HG02763 (cell line): ENCODE measurements around the gene SKIC3.

Experiments used
- ATAC-seq: cut with Tn5 transposase; IDR thresholded peaks from one replicate; pipeline ENCODE4 v1.9.1; 2021; ENCODE audit warnings: mild to moderate bottlenecking, moderate library complexity; ENCODE audit not compliant: unreplicated experiment

SKIC3 gene

DNA sequence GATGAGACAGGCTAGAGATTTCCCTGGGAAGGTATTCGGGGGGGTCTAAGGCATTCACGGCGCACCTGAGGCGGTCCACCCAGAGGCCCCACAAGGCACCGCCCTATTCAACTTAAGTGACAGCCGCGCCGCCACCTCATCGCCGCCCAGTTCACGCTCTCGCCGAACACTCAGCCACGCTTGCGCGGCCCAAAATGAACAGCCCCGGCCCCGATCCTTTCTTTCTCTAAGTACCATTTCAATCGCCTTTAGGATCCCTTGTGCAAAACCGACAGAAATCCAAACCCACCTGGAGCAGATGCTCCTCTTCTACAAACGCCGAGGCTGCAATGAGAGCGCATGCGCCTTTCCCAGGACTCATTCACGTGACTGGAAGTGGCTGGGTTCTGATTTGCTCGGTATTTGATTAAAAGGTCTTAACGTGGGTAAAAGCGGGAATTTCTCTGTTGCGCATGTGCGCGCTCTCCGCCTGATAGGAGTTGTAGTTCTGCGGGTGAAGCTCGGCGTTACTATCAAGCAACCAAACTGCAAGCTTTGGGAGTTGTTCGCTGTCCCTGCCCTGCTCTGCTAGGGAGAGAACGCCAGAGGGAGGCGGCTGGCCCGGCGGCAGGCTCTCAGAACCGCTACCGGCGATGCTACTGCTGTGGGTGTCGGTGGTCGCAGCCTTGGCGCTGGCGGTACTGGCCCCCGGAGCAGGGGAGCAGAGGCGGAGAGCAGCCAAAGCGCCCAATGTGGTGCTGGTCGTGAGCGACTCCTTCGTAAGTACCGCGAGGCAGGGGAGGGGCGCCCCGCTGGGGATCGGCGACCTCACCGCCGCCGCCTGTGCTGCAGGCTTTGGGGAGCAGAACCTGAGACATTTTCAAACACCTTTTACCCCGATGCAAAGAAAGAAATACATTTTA, at the start of gene SKIC3, which contains the start of gene ARSK:
Gene SKIC3, minus strand, starts transcription at position 331 of the 902 bp plus-strand sequence. CDS start 7,827 bp downstream, outside the sequence.
Gene ARSK, plus strand, starts transcription at position 455 of the 902 bp plus-strand sequence. Its CDS starts 178 bp downstream, at position 633.
- ATAC-seq, result peak; percentile 87

DNA sequence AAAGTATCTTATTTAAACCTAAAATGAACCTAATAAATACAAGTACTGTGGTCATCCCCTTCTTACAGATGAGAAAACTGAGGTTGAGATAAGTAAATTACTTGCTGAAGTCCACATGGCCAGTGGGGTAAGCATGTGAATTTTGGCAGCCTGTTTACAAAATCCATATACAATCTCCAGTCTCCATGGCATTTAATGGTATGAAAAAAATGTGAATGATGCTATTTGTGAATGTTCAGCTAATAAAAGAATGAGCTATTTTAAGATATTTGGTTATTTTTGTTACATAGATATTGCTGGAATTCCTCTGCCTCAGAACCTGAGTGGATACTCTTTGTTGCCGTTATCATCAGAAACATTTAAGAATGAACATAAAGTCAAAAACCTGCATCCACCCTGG, 45.8 kb upstream of the SKIC3 start:
- no peak for ATAC-seq

DNA sequence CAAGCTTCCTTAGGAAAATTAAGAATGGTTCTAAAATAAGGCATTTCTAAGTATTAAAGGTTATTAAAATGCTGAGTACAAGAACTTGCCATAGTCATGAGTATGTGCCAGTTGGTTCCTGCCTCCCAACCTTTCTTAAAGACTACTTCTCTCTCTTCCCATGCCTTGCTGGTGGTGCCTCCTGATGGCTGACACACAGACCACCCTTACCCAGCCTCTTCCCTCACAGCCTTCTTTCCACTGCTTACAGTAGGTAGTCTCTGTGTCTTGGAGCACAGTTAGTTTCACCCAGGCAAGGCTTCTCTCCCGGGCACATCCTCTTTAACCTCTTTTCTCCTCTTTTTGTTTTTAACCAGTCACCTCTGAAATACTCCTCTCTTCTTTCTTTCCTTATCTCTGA, 44.5 kb upstream of the SKIC3 start:
- ATAC-seq, result no peak

DNA sequence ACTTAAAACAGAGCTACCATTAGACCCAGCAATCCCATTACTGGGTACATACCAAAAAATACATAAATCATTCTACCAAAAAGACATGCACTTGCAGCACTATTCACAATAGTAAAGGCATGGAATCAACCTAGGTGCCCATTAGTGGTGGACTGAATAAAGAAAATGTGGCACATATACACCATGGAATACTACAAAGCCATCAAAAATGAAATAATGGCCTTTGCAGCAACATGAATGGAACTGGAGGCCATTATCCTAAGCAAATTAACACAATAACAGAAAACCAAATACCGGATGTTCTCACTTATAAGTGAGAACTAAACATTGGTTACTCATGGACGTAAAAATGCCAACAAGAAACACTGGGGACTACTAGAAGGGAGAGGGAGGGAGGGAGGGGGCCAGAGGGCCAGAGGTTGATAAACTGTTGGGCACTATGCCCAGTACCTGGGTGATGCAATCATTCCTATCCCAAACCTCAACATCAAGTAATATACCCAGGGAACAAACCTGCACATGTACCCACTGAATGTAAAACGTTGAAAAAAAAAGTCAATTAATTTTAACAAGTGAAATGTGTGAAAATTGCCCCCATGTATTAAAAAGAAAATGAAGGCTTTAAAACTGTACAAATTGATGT, 40.6 kb upstream of the SKIC3 start:
- ATAC-seq, result no peak

DNA sequence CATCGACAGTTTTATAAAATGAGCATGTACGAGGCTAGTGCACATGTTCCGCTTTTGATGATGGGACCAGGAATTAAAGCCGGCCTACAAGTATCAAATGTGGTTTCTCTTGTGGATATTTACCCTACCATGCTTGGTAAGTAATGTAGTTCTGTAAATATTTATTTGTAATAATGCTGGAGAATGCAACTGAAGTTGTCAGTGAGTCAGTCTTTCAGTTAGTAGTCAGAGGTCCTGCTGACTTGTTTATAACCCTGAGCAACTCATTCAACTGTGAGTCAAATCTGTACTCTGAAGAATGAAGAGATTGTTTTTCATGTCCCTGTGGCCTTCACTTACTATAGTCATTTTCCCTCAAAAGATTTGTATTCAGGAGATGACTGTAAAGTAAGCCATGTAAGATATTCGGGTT, 36.7 kb upstream of the SKIC3 start:
- peak; percentile 66 for ATAC-seq

DNA sequence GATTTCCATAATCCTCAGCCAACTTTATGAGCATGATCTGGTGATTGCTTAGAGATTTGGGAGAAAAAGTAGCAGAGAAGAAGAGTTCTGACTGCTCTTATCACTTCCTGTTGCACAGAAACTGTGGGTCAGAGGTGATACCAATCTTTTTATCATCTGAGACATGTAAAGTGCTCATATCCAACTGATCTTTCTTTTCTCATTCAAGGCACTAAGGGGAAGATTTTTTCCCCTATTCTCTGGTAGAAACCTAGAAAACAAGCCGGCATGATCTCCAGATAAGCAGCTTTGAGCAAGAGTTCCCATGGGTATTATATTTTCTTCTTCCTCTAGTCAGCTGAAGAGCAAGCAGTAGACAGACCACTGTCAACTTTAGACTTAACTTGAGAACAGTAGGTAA, 36.1 kb upstream of the SKIC3 start:
- ATAC-seq, result no peak

DNA sequence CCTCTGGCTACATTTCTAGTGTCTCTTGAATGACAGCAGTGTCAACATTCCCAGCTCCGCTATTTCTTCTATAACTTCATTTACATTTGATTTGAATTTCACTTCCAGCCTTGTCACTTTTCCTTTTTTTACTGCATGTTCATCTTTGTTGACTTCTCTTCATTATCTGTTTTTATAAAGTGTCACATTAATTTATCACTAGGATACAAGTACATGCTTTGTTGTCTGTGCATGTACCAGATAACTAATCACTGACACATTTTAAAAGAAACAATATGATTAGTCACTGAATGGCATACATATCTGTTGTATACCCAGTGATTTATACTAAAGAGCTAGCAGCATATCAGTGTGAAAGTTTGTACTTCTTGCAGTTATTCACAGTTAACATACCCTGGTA, 29.2 kb upstream of the SKIC3 start:
- no peak for ATAC-seq

DNA sequence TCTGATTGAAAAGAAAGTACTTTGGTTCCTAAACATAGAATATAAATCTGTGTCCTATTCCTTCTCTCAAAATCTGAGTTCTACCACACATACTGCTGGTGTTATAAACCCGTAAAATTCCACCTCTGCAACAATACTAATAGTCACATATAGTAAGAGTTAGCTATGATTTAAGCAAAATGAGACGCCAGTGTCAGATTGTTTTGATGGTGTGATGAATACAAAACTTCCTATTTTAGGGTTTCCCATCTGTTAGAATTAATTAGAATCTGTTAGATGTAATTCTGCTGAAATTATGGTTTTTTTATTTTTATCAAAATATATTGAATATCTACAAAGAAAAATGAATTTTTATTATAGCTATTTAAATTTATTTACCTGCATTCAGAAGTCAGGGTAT, 26.8 kb upstream of the SKIC3 start:
- ATAC-seq, result no peak

DNA sequence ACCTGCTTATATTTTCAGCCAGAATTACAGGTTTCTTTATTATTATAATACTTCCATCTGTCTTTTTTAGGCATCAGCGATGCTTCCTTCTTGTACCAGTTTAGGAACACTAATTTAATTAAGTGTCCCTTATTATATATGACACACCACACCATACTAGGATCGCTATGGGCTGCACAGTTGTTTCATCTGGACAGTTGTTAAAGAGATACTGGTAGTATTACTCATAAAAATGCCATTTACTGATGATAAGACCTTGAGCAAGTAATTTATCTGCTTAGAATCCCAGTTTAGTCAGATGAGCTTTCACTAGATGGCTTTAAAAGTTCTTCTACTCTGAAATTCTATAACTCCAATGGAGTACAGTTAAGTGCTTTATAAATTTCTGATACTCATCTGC, 17.2 kb upstream of the SKIC3 start:
- ATAC-seq, result no peak

DNA sequence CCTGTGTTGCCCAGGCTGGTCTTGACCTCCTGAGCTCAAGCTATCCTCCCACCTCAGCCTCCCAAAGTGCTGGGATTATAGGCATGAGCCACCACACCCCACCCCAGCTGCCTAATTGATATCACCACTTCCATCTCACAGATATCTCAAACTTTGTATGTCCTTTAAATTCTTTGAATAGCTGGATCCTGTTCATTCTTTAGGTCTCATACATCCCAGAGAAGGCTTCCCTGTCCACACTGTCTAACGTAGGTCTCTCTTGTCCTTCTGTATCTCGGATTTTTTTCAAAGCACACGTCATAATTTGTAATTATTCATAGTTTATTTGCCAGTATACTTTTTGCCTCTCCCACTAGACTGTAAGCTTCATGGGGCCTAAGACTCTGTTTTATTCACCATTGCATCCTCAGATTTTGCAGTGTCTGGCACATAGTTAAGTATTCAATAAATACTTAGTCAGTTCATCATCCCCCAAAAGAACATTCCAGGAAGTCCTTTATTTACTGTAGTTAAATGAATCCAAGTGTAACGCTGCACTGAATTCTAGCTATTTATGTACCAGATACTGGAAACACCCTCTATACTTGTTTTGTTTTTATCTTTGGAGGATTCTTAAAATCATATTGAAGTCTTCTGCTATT, 10.6 kb upstream of the SKIC3 start:
- ATAC-seq, result no peak

DNA sequence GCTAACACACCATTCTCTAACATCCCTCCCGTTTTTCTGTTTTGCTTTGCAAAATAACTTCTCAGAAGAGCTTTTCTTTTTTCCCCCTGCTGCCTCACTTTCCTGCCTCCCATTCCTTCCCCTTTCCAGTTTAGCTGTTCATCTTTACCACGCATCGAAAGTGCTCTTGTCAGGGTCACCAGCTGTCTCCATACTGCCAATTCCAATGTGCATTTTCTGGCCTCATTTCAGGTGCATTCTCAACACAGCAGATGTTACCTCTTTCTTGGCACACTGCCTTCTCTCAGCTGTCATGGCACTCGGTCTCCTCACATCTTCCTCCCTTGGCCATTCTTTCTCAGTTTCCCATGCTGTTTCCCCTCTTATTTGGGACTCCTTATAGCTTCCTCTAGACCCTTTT, 9.7 kb upstream of the SKIC3 start:
- no peak for ATAC-seq

DNA sequence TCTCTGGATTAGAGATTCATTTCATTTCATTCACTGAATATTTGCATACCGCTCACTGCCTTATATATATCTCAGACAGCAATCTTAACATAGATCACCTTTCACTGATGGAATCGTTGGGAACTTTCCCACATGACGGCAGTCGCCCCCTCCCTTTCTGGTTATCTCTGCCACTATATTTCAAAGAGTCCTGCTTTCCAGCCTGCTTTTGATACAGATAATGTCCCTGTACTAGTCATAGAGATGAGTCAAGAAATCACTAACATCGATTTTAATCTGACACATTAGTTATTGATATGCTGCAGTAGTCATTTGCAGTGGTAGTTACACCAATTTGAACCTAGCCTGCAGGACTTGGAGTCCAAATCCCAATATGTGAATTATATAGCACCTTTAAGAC, 8.6 kb upstream of the SKIC3 start:
- ATAC-seq, result no peak

DNA sequence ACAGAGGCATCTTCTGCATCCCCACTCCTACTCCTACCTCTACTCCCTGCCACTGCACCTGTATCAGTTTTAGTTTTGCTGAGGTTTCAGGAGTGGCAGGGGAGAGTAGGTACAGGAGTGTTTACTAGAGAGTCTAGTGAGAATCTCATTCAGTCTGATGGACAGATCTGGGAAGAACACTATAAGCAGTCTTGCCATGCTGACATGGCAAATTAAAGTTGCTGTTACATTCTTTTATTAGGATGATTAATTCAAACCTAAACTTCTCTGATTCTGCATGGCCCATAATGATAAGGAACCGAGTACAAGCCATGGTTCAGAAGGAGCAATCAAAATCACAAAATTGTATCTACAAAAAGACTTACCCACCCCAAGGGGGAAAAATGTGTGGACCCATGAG, 7.5 kb upstream of the SKIC3 start:
- ATAC-seq, result no peak

DNA sequence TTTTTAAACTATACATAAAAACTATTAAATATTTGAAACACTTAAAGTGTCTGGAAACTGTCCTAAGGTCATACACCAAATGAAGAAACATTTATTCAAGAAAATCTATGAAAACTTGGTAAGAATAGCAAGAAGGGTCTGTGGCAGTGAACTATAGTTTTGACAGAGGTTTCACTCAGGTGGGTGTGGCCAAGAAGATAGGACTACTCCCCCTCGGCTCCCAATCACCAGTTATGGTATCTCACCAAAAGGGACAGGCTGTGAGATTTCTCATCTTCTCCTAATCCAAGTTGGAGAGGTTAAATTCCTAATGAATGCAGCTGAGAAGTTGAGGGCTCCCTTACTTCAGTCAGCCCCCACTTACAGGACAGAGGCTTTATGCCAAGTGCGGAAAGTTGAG, 3.1 kb upstream of the SKIC3 start:
- ATAC-seq, result no peak

DNA sequence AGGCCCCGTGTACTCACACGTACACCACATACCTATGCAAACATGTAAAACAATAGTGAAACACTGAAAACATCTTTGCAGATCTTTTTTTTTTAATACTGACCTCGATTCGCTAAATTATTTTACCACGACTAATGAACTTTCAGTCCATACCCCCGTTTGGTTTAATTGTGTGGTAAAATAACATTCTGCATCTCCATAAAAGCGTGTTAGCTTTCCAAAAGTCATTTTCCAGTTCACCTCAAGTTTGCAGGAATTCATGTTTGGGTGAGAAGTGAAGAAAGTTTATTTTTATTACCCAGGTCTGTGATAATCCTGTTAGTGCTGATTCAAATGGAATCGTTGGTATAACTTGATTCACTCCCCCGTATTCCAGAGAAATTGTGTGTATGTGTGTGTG, 776 bp upstream of the SKIC3 start:
- ATAC-seq, result no peak

DNA sequence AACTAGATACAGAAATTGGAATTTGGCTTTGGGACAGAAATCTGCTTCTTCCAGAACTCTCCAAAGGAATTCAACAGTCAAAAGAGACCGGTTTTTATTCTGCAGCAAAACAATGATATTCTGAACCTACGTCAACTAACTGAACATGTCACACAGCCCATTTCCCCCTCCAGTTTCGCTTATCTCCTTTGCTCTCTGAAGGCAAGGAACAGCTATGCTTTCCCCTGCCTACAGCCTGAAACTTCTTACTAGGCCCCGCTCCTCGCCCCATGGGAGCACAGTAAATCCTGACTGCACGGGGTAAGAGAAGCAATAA, 488 bp downstream of the SKIC3 start:
- ATAC-seq, result peak; percentile 23

DNA sequence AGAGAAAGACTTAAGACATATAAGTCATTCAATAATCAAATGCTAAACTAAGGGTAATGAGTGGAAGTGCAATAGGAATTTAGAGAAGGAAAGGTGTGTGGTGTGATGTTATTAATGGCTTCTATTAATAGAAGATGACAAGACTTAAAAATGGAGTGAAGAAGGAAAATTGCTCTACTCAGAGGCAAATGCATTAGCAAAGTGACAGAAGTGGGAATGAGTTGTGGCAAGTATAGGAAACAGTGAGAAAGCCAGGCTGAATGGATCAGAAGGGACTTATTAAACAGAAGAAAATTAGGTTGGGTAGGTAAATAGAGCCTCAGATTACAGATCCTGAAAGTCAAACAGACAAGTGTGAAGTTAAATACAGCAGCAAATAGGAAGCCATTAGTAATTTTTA, 5.7 kb downstream of the SKIC3 start:
- no peak for ATAC-seq

DNA sequence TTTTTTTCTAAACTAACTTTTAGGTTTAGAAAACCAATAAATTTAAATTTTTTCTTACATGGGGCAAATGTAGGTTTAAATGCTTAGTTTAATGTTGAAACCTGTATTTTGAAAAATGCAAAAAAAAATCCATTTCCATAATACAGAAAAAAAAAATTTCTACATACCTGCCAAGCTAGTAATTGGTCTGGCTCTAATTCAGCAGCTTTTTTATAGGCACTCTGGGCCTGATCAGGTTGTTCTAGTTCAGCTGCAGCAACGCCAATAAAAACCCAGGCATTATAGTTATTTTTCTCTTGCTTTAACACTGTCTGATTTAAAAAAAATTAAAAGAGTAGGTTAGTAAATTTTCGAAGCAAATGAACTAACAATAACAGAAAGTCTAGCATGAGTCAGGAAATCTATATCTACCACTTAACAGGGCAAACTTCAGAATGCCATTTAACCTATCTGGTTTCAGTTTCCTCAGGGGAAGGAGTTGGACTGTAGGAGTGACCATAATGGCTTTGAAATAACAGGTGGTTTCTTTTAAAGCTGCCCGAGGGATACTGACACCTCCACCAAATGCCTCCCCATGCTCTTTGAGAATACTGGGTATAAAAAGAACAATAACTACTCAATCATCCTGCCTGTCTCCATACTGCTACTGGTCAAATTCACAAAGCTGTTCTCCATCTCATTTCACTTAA, 11.6 kb downstream of the SKIC3 start:
- no peak for ATAC-seq

DNA sequence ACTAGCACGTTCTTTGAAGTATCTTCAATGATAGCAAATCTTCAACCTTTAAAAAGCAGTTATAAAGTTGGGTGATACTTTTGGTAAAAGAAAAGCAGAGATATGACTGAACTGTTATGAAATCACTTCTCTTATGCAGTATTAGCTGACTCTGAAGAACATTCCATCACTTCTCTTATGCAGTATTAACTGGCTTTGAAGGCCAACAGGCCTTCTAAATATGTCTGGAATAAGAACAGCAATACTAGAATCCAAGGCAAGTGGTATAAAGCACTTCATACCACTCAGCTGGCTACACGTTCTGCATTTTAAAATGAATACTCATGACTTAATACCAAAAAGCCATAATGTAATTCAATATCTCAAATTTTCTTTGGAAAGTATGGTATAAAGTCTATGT, 17.3 kb downstream of the SKIC3 start:
- no peak for ATAC-seq

DNA sequence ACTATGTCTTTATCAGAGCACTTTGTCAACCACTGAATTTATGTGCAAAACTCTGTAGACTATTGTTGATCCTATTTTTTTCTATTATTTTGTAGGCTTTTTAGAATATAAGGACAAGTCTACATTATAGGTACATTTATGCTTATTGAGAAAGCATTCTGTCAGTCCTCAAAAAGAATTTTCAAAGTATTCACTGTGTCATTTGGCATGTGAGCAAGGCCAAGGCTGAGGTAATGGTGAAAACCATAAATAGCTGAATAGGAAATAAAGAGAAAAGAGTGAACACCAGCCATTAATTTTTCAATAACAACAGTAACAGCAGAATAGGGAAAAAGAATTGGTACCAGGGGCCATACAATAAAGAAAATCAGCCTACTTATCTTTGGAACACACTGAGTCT, 21.0 kb downstream of the SKIC3 start:
- ATAC-seq, result no peak

DNA sequence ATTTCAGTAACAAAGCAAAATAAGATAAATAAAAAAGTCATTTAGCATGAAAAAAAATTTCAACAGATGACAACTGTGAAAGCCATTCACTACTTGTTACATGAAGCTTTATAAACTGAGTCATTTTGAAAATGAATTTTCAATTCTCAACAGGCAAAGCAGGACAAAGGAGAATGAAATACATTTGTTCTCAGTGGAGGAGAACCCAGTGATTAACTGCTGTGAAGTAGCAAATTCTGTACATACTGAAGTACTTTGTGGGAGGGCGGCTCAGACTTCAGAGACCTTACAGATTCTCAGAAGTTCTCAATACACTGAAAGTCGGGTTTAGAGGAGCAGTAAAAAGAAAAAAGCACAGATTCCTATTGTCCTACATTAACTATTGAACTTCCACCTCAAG, 21.7 kb downstream of the SKIC3 start:
- no peak for ATAC-seq
